Loucy (cell line): ENCODE results near the gene GRPEL1.

ENCODE experiments used
- CTCF ChIP-seq: fragments of 200-600 bp; sonication (generic); conservative IDR thresholded peaks from 2 replicates; pipeline ENCODE4 v1.5.1; 2014; ENCODE audit warnings: mild to moderate bottlenecking, antibody characterized with exemption, low read length
- EZH2phosphoT487 ChIP-seq: fragments of 200-600 bp; IDR thresholded peaks from 2 replicates; pipeline ENCODE4 v1.6.1; 2018; ENCODE audit warnings: antibody characterized with exemption, mild to moderate bottlenecking, moderate library complexity, borderline replicate concordance

- TF ChIP-seq CTCF = no peak
- no peak for TF ChIP-seq EZH2phosphoT487
These were observed 44.8 kb upstream of the GRPEL1 start for GRCh38 chr4:7112656-7113055.
